NT2/D1 (cell line): ENCODE measurements around the gene CGNL1.

ENCODE experiments used
- SUZ12 ChIP-seq: IDR thresholded peaks from 2 replicates; pipeline ENCODE4 v1.6.1; 2011; ENCODE audit not compliant: insufficient read length, insufficient read depth; ENCODE audit errors: extremely low read depth
- YY1 ChIP-seq: IDR thresholded peaks from 2 replicates; pipeline ENCODE4 v1.6.1; 2011; ENCODE audit not compliant: insufficient read length, insufficient read depth

DNA sequence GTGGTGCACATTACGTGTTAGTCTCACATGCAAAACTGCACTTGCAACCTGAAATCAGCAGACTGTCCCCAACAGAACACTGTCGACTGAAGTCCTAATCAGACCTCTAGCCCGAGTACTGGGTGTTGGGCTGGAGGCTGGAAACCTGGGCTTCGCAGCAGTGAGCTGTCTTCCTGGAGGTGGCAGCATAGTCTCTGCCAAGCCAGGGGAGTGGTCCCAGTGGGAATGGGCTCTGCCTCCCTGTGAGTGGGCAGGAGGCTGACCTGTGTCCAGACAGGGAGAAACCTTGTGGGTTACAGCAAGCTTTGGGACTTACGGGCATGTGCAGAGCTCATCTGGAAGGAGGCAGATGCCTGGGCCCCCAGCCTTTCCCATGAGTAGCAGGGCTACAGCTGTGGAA lies 177.2 kb downstream of the CGNL1 start:
- TF ChIP-seq SUZ12 (no peak), YY1 (no peak)
